Loucy (cell line): Measurements from ENCODE around the gene ABHD17A.

Source experiments
- H2AFZ ChIP-seq: fragments of 200-600 bp; sonication (generic); 2 replicates; pipeline ENCODE4 v1.6.0; 2016; ENCODE audit warnings: antibody characterized with exemption, mild to moderate bottlenecking, low read length, moderate library complexity
- H3F3A ChIP-seq: fragments of 200-600 bp; 2 replicates; pipeline ENCODE4 v1.6.0; 2016; ENCODE audit warnings: antibody characterized with exemption, low read depth, mild to moderate bottlenecking
- H3K27me3 ChIP-seq: fragments of 200-600 bp; sonication (generic); 2 replicates; pipeline ENCODE4 v1.6.1; 2014; ENCODE audit warnings: low read length, mild to moderate bottlenecking; ENCODE audit not compliant: insufficient read depth, poor library complexity, severe bottlenecking
- H3K36me3 ChIP-seq: fragments of 200-600 bp; sonication (generic); 2 replicates; pipeline ENCODE4 v1.6.1; 2016; ENCODE audit warnings: low read length; ENCODE audit not compliant: insufficient read depth
- H3K4me1 ChIP-seq: fragments of 200-600 bp; sonication (generic); 2 replicates; pipeline ENCODE4 v1.5.1; 2014; ENCODE audit warnings: low read length, mild to moderate bottlenecking; ENCODE audit not compliant: insufficient read depth, poor library complexity, severe bottlenecking
- H3K4me2 ChIP-seq: fragments of 200-600 bp; sonication (generic); 2 replicates; pipeline ENCODE4 v1.6.0; 2014; ENCODE audit warnings: antibody characterized with exemption, low read length, low read depth, mild to moderate bottlenecking; ENCODE audit not compliant: poor library complexity, severe bottlenecking
- H3K4me3 ChIP-seq: fragments of 200-600 bp; sonication (generic); 2 replicates; pipeline ENCODE4 v1.5.1; 2014; ENCODE audit warnings: low read length, mild to moderate bottlenecking, mixed read lengths; ENCODE audit not compliant: poor library complexity, severe bottlenecking
- H3K79me2 ChIP-seq: fragments of 200-600 bp; sonication (generic); 2 replicates; pipeline ENCODE4 v1.6.1; 2014; ENCODE audit warnings: low read length; ENCODE audit not compliant: insufficient read depth
- H3K9ac ChIP-seq: fragments of 200-600 bp; sonication (generic); 2 replicates; pipeline ENCODE4 v1.6.0; 2014; ENCODE audit warnings: mild to moderate bottlenecking, low read depth, low read length, moderate library complexity; ENCODE audit not compliant: poor library complexity, severe bottlenecking
- H3K9me2 ChIP-seq: fragments of 200-600 bp; sonication (generic); replicated peaks from 2 replicates; pipeline ENCODE4 v1.6.1; 2016; ENCODE audit warnings: low read depth, low read length, mixed read lengths
- H3K9me3 ChIP-seq: fragments of 200-600 bp; sonication (generic); 2 replicates; pipeline ENCODE4 v1.6.1; 2014; ENCODE audit warnings: mild to moderate bottlenecking, antibody characterized with exemption, low read length, low read depth; ENCODE audit not compliant: insufficient read depth
- H4K20me1 ChIP-seq: fragments of 200-600 bp; sonication (generic); 2 replicates; pipeline ENCODE4 v1.6.0; 2014; ENCODE audit warnings: antibody characterized with exemption, low read length, mild to moderate bottlenecking; ENCODE audit not compliant: insufficient read depth, poor library complexity, severe bottlenecking
- EZH2phosphoT487 ChIP-seq: fragments of 200-600 bp; IDR thresholded peaks from 2 replicates; pipeline ENCODE4 v1.6.1; 2018; ENCODE audit warnings: antibody characterized with exemption, mild to moderate bottlenecking, moderate library complexity, borderline replicate concordance
- TF ChIP-seq, protein P1 (sequence below): fragments of 200-600 bp; sonication (generic); conservative IDR thresholded peaks from 2 replicates; pipeline ENCODE4 v1.5.1; 2014; ENCODE audit warnings: mild to moderate bottlenecking, antibody characterized with exemption, low read length

The ABHD17A gene

DNA sequence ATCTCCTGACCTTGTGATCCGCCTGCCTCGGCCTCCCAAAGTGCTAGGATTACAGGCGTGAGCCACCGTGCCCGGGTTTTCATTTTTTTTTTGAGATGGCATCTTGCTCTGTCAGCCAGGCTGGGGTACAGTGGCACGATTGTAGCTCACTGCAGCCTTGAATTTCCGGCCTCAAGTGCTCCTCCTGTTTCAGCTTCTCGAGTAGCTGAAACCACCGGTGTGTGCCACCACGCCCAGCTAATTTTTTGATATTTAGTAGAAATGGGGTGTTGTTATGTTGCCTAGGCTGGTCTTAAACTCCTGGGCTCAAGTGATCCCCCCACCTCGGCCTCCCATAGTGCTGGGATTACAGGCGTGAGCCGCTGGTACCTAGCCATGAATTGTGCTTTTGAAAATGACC is 25.8 kb upstream of the ABHD17A start:
- no peak for TF ChIP-seq EZH2phosphoT487
- TF ChIP-seq, protein P1, sequence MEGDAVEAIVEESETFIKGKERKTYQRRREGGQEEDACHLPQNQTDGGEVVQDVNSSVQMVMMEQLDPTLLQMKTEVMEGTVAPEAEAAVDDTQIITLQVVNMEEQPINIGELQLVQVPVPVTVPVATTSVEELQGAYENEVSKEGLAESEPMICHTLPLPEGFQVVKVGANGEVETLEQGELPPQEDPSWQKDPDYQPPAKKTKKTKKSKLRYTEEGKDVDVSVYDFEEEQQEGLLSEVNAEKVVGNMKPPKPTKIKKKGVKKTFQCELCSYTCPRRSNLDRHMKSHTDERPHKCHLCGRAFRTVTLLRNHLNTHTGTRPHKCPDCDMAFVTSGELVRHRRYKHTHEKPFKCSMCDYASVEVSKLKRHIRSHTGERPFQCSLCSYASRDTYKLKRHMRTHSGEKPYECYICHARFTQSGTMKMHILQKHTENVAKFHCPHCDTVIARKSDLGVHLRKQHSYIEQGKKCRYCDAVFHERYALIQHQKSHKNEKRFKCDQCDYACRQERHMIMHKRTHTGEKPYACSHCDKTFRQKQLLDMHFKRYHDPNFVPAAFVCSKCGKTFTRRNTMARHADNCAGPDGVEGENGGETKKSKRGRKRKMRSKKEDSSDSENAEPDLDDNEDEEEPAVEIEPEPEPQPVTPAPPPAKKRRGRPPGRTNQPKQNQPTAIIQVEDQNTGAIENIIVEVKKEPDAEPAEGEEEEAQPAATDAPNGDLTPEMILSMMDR = no peak
- H3K9me2 ChIP-seq = no peaks in the 10 kb centered on the region
- no peak overlapping the region for H2AFZ ChIP-seq
- no peak overlapping the region for H3K4me2 ChIP-seq
- peaks cover 65% of the 10 kb centered on the region for H3K79me2 ChIP-seq
- H3K4me1 ChIP-seq = no peaks in the 10 kb centered on the region
- H3K27me3 ChIP-seq = no peaks in the 10 kb centered on the region
- no peaks in the 10 kb centered on the region for H3K9me3 ChIP-seq
- H3K9ac ChIP-seq = no peak overlapping the region
- peaks cover 10% of the 10 kb centered on the region for H4K20me1 ChIP-seq
- H3K4me3 ChIP-seq = no peak overlapping the region
- peaks cover 9% of the 10 kb centered on the region; the same call in 1 of the 2 replicates for H3K36me3 ChIP-seq
- H3F3A ChIP-seq = no peaks in the 10 kb centered on the region

DNA sequence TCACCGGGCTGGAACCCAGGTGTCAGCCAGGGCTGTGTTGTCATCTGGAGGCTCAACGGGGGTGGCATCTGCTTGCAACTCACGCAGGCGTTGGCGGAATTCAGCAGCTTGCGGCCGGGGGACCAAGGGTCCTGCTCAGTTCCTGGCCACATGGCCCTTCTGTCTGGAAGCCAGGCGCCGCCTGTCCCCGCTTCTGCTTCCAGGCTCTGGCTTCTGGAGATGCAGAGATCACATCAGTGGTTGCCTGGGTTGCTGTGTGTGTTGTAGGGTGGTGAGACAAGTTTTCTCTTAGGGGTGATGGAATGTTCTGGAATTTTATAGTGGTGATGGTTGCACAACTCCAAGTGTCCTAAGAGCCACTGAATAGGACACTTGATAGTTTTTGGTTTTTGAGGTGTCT is 24.9 kb upstream of the ABHD17A start:
- H3K36me3 ChIP-seq = peaks cover 9% of the 10 kb centered on the region; the same call in 1 of the 2 replicates
- peaks cover 10% of the 10 kb centered on the region for H4K20me1 ChIP-seq
- peaks cover 70% of the 10 kb centered on the region for H3K79me2 ChIP-seq

DNA sequence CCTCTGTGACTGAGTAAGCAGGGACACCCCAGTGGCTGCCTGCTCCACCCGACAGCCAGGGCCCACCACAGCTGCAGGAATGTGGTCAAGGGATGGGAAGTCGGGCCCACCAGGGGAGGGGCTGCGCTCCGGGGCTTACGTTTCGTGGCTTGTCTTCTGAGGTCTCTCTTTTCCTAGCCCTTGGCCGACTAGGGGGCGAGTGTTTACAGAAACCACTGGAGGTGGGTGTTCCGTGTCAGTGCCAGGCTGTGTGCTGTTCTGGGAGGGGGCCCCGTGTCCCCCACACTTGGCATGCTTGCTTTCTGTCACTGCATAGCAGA is 24.4 kb upstream of the ABHD17A start:
- Histone ChIP-seq H3F3A (no peaks in the 10 kb centered on the region), H3K4me1 (peaks cover 2% of the 10 kb centered on the region), H3K9me2 (no peaks in the 10 kb centered on the region), H3K36me3 (peaks cover 9% of the 10 kb centered on the region; the same call in 1 of the 2 replicates), H3K27me3 (no peaks in the 10 kb centered on the region), H3K79me2 (peaks cover 70% of the 10 kb centered on the region), H3K4me3 (no peak overlapping the region), H4K20me1 (peaks cover 10% of the 10 kb centered on the region), H3K4me2 (peak overlapping the region; percentile 16), H2AFZ (no peak overlapping the region), H3K9me3 (no peaks in the 10 kb centered on the region), H3K9ac (no peak overlapping the region)
- TF ChIP-seq EZH2phosphoT487 = no peak
- TF ChIP-seq, protein P1 = no peak

More for the DNA sequence above, 24.9 kb upstream of the ABHD17A start:
- H3K27me3 ChIP-seq = no peaks in the 10 kb centered on the region
- no peak overlapping the region for H3K4me3 ChIP-seq
- H3K9me3 ChIP-seq = no peaks in the 10 kb centered on the region
- H3F3A ChIP-seq = no peaks in the 10 kb centered on the region
- H3K9me2 ChIP-seq = no peaks in the 10 kb centered on the region
- no peak overlapping the region for H2AFZ ChIP-seq
- H3K4me1 ChIP-seq = no peaks in the 10 kb centered on the region
- TF ChIP-seq, protein P1 = no peak
- TF ChIP-seq EZH2phosphoT487 = no peak
- H3K9ac ChIP-seq = no peak overlapping the region
- peak overlapping the region; percentile 16 for H3K4me2 ChIP-seq
